GM12892 (cell line): ENCODE results near the gene BABAM2.

Experiments used
- POLR2A ChIP-seq: IDR thresholded peaks from 2 replicates; pipeline ENCODE4 v1.6.1; 2011; ENCODE audit warnings: low read depth, low read length, control low read depth
- POLR2AphosphoS5 ChIP-seq: IDR thresholded peaks from 2 replicates; pipeline ENCODE4 v1.6.1; 2011; ENCODE audit warnings: low read depth, low read length, control low read depth
- TAF1 ChIP-seq: IDR thresholded peaks from 2 replicates; pipeline ENCODE4 v1.6.1; 2011; ENCODE audit warnings: low read depth, mild to moderate bottlenecking, control low read depth, low read length, borderline replicate concordance

GRCh38 chr2:28028025-28028424 lies 137.5 kb downstream of the BABAM2 start:
- TF ChIP-seq TAF1 (no peak), POLR2A (no peak), POLR2AphosphoS5 (no peak)
